VCaP (cell line): ENCODE measurements around the gene RXRG.

Experiments
- H3K27ac ChIP-seq: fragments of 450-650 bp; 2 replicates; pipeline ENCODE4 v1.5.1; 2017
- TF ChIP-seq, protein P1 (sequence below): fragments of 450-650 bp; conservative IDR thresholded peaks from 2 replicates; pipeline ENCODE4 v1.5.1; 2017; ENCODE audit warnings: mild to moderate bottlenecking, moderate library complexity

RXRG gene

DNA sequence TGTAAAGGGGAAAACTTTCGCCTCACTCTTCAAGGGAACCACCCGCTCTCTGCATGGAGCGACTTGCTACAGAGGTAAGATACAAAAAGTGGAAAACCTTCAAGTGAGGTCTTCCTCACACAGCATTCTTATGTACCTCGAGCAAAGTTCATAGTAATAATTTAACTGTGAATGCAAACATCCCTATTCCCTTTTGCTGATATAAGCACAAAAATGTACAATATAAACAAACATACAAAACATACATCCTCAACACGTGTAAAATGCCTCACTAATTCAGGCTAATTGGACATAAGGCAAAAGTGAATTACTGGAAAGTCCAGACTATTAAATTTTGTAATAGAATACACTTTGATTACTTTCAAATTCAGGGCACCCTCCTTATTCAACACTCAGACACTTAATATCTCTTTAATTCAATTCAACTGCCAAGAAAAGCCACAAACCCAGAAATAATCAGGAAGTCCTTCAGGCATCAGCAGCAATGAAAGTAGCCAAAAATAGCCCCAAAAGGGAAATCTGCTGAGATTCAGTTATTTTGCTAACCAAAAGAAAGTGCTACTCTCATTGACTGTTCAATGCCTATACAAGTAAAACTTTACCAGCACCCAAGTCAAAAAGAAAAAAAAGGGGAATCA lies 73.2 kb downstream of the RXRG start:
- TF ChIP-seq, protein P1, sequence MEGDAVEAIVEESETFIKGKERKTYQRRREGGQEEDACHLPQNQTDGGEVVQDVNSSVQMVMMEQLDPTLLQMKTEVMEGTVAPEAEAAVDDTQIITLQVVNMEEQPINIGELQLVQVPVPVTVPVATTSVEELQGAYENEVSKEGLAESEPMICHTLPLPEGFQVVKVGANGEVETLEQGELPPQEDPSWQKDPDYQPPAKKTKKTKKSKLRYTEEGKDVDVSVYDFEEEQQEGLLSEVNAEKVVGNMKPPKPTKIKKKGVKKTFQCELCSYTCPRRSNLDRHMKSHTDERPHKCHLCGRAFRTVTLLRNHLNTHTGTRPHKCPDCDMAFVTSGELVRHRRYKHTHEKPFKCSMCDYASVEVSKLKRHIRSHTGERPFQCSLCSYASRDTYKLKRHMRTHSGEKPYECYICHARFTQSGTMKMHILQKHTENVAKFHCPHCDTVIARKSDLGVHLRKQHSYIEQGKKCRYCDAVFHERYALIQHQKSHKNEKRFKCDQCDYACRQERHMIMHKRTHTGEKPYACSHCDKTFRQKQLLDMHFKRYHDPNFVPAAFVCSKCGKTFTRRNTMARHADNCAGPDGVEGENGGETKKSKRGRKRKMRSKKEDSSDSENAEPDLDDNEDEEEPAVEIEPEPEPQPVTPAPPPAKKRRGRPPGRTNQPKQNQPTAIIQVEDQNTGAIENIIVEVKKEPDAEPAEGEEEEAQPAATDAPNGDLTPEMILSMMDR: no peak
- peak overlapping the region; percentile 0; the same call in 1 of the 2 replicates for H3K27ac ChIP-seq

DNA sequence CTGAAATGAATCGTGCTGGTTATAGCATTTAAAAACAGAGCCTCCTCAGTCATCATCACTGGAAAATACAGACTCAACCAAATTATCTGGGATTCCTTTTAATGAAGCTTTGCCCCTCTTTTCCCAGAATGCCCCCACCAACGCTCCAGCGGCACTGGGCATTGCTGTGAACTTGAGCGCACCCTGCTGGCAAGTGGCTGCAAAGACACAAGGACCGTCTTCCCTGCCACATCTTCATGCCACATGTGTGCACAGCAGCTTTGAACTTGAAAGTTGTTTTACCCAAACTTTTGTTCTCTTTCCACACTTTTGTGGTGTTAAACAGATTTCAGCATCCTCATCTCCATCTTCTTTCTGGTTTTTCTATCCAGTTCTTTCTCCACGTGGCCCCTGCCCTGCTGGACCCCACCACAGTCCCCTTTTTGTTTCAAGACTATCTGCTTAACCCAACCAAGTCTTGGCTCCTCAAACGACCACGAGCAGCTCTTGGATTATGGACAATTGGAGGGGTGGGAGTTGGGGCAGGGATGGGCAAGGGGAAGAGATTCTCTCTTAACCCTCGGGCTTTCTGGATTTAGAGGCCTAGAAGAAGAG lies 75.6 kb downstream of the RXRG start:
- H3K27ac ChIP-seq: no peak overlapping the region; the same call in 1 of the 2 replicates
- TF ChIP-seq, protein P1: peak; percentile 93

DNA sequence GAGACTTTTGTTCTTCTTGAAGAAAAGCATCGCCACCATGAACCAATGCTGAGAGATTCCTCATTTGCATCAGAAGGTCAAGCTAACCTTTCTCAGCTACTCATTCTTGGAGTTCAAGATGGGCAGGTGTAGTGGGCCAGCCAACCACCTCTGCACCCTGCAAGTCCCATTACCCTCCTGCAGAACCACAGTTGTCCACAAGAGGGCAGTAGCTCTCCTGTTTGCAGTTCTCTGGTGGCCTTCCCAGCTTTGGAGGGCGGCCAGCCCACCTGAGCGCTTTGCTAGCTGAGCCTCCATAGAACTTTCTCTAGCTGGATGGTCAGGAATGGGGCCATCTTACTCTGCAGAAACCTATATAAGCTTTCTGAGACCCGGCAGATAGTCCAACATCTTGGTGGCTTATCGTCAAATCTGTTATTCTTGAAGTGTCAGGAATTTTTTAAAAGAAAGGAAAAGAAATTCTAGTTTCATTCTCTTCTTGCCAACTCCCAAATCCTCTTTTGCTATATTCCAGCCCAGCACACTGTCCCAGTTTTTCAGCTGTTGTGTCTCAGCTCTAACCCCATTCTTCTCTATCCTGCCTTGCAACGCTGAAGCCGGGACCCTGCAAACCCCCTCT lies 77.4 kb downstream of the RXRG start:
- H3K27ac ChIP-seq: no peak overlapping the region; the same call in 1 of the 2 replicates
- TF ChIP-seq, protein P1: peak; percentile 87

DNA sequence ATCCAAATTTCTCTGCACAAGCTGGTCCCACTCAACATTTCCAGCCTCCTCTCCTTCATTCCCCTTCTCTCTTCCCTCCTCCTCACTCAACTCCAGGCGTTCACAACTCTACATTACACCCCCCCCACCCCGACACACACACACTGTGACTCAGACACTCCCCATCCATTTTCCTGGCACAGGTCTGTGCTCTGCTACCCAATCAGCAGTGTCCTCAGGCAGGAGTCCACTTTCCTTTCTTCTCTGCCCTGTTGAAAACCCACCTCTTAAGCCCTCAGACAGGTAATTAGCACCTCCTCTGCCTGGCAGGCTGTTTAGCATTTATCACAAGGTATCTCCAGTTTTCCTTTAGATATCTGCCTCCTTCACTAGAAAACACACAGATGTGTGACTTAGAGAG lies 79.6 kb downstream of the RXRG start:
- H3K27ac ChIP-seq: no peak overlapping the region
- TF ChIP-seq, protein P1: no peak

DNA sequence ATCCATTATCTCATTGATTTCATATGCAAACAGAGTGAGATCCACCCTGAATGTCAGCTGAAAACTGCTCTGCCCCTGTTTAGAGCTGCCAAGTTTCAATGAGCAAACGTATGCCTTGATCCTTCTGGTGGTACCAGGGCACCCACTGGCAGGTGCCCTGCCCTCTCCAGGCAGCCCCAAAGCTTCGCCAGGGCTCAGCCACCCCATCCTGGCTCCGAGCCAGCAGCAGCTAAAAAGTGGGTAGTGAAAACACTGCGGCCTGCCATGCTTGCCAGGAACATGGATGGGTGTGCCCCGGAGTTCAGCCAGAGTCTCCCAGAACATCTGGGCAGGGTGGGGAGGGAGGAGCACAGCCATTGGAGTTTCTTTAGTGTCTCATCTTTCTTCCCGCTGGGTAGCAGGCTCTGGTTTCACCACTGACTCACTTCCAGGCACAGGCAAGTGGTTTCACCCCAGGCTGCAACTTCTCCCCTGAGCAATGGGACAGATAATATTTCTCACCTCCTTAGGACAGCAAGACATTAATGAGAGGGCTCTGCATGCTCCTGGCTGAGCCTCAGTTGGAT lies 80.3 kb downstream of the RXRG start:
- TF ChIP-seq, protein P1: no peak
- no peak overlapping the region for H3K27ac ChIP-seq

DNA sequence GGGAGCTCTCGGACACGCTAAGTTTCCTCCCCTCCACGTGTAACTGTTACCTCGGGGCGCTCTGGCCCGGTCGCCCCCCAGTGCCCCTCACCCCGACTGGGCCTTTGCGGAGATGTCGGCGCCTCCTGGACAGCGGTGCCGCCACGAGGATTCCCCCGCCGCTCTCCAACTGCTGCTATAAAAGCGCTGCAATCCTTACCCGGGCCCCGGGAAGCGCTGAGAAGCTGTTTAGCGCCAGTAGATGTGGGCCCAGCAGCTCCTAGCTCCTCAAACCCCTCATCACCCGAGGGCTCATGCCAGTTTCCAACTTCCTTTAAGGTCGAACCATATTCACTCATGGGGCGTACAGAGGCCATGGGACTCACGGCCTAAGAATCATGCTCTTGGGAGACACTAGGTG lies 88.0 kb downstream of the RXRG start:
- TF ChIP-seq, protein P1: no peak
- no peak overlapping the region for H3K27ac ChIP-seq
